ENCODE measurements around the gene FBXO4.

FBXO4 gene

DNA sequence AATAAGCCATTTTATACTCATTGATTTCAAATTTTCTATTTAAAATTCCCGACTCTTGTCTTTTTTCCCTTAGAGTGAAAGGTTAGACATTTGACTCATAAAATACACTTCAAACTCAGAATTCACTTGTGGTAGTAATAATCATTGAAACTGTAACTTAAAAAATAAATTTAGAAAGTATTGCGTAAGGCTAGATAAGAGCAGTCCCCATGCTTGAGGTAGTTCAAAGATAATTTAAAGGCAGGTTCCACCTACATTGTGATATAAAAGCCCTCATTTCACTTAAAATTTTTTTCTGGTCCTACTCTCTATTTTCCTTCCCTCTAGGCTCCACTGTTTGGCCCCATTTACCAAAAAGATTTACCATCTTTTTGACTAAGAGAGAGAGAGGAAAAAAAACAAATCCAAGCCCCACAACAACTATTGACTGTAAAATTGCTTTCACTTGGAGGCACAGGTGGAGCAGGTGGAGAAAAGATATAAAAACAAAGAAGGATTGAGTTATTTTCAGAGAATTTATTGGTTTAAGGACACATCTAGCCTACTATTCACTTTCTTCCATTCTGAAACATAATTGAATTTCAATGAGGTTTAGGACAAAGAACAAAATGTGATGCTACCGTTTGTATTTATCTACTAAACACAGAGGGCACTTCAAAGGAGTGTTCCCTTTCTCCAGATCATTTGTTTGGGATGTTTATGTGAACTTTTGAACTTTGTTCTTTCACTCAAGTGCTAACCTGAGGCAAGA, 61.0 kb downstream of the FBXO4 start:
- H3K36me3 ChIP-seq (ENCODE audit: control insufficient read depth in 1 of 2, insufficient read depth in 2 of 2, low read length in 2 of 2) = no peaks in the 10 kb centered on the region
- no peaks in the 10 kb centered on the region for H3K4me1 ChIP-seq (ENCODE audit: control insufficient read depth in 1 of 2, insufficient read depth in 2 of 2, low read length in 2 of 2)
- no peaks in the 10 kb centered on the region for H3K9me3 ChIP-seq (ENCODE audit: control insufficient read depth in 1 of 2, low read length in 2 of 2)
- H3K4me3 ChIP-seq (ENCODE audit: low read depth in 1 of 2, low read length in 2 of 2) = no peak overlapping the region
- no peak overlapping the region for H3K27ac ChIP-seq (ENCODE audit: low read length)
- H3K27me3 ChIP-seq (ENCODE audit: low read depth, low read length) = no peaks in the 10 kb centered on the region
